K562 (cell line): ENCODE measurements around the gene SPATA21. TPM values are rescaled to one million over a fixed set of nuclear protein-coding genes. Genes with fewer than 3 reads are reported as not detected.

Source experiments
- CBFA2T3 ChIP-seq: fragments of 450-650 bp; IDR thresholded peaks from 2 replicates; pipeline ENCODE4 v1.6.1; 2017
- COPS2 ChIP-seq: fragments of 450-650 bp; conservative IDR thresholded peaks from 2 replicates; pipeline ENCODE4 v1.6.1; 2016; ENCODE audit warnings: mild to moderate bottlenecking, moderate library complexity
- CTCFL ChIP-seq: IDR thresholded peaks from 2 replicates; pipeline ENCODE4 v1.6.1; 2011; ENCODE audit warnings: borderline replicate concordance, low read depth, mild to moderate bottlenecking, moderate library complexity, low read length; ENCODE audit not compliant: insufficient read depth, poor library complexity, severe bottlenecking
- EHMT2 ChIP-seq: fragments of 450-650 bp; IDR thresholded peaks from 2 replicates; pipeline ENCODE4 v1.6.1; 2018; ENCODE audit warnings: antibody characterized with exemption
- EP400 ChIP-seq: fragments of 450-650 bp; IDR thresholded peaks from 2 replicates; pipeline ENCODE4 v1.6.1; 2017; ENCODE audit warnings: antibody characterized with exemption, mild to moderate bottlenecking, moderate library complexity
- ETV6 ChIP-seq, 3 experiments: fragments of 150-350 bp in 1 of 3; sonication (generic) in 1 of 3; formaldehyde crosslinking in 1 of 3; IDR thresholded peaks; 2 replicates each; pipeline versions ENCODE4 v1.6.1 to v1.8.0; 2014 to 2022; ENCODE audit warnings: borderline replicate concordance in 2 of 3, low read depth in 2 of 3, antibody characterized with exemption in 1 of 3, low read length in 1 of 3, mild to moderate bottlenecking in 1 of 3, missing genetic modification reagents in 1 of 3
- FOXA1 ChIP-seq: fragments of 450-650 bp; IDR thresholded peaks from 2 replicates; pipeline ENCODE4 v1.6.1; 2016; ENCODE audit warnings: mild to moderate bottlenecking, borderline replicate concordance
- GATAD2A ChIP-seq: fragments of 450-650 bp; IDR thresholded peaks from 2 replicates; pipeline ENCODE4 v1.6.1; 2017
- HDGF ChIP-seq: fragments of 450-650 bp; IDR thresholded peaks from 2 replicates; pipeline ENCODE4 v1.6.1; 2016
- IRF9 ChIP-seq: fragments of 450-650 bp; IDR thresholded peaks from 2 replicates; pipeline ENCODE4 v1.6.1; 2016; ENCODE audit warnings: missing biosample characterization, missing genetic modification characterization
- JUN ChIP-seq, 2 experiments: sonication (generic) in 1 of 2; formaldehyde crosslinking in 1 of 2; IDR thresholded peaks; 2 replicates each; pipeline versions ENCODE4 v1.6.1 to v1.8.0; 2012 to 2022; ENCODE audit warnings: borderline replicate concordance in 2 of 2, mild to moderate bottlenecking in 2 of 2, improper control_type of control experiment in 1 of 2, low read depth in 1 of 2, low read length in 1 of 2, missing genetic modification reagents in 1 of 2
- MBD1 ChIP-seq: fragments of 250-450 bp; sonication (Bioruptor Pico); IDR thresholded peaks from 2 replicates; pipeline ENCODE4 v1.8.0; 2022; ENCODE audit warnings: inconsistent platforms
- NR2F6 ChIP-seq: fragments of 450-650 bp; formaldehyde crosslinking; IDR thresholded peaks from 2 replicates; pipeline ENCODE4 v1.4.0; 2020; ENCODE audit warnings: mild to moderate bottlenecking
- RFX5 ChIP-seq: IDR thresholded peaks from 2 replicates; pipeline ENCODE4 v1.6.1; 2011; ENCODE audit warnings: low read depth, mild to moderate bottlenecking, improper control_type of control experiment, low read length
- SIN3B ChIP-seq: fragments of 450-650 bp; IDR thresholded peaks from 2 replicates; pipeline ENCODE4 v1.6.1; 2017; ENCODE audit warnings: low read depth, mild to moderate bottlenecking, moderate library complexity
- SRSF1 ChIP-seq: fragments of 200-400 bp; formaldehyde crosslinking; IDR thresholded peaks from 2 replicates; pipeline ENCODE4 v1.6.1; 2017; ENCODE audit warnings: mild to moderate bottlenecking, low read depth, low read length, moderate library complexity
- TAF9B ChIP-seq: fragments of 450-650 bp; IDR thresholded peaks from 2 replicates; pipeline ENCODE4 v1.6.1; 2018; ENCODE audit warnings: mild to moderate bottlenecking; ENCODE audit not compliant: partially characterized antibody
- THRAP3 ChIP-seq: fragments of 450-650 bp; IDR thresholded peaks from 2 replicates; pipeline ENCODE4 v1.6.1; 2016; ENCODE audit warnings: mild to moderate bottlenecking, inconsistent platforms, borderline replicate concordance
- ZC3H11A ChIP-seq: IDR thresholded peaks from 2 replicates; pipeline ENCODE4 v1.6.1; 2012; ENCODE audit warnings: low read depth, low read length, improper control_type of control experiment
- ZEB2 ChIP-seq: fragments of 450-650 bp; IDR thresholded peaks from 2 replicates; pipeline ENCODE4 v1.6.1; 2016
- ZFPM2 ChIP-seq: fragments of 250-450 bp; sonication (Bioruptor Pico); IDR thresholded peaks from 2 replicates; pipeline ENCODE4 v1.5.1; 2022; ENCODE audit warnings: mild to moderate bottlenecking
- ZNF165 ChIP-seq: fragments of 250-450 bp; sonication (Bioruptor Pico); IDR thresholded peaks from 2 replicates; pipeline ENCODE4 v1.4.0; 2020; ENCODE audit warnings: borderline replicate concordance
- ZNF311 ChIP-seq: fragments of 250-450 bp; sonication (Bioruptor Pico); IDR thresholded peaks from 2 replicates; pipeline ENCODE4 v1.4.0; 2020; ENCODE audit warnings: mild to moderate bottlenecking, moderate library complexity
- ZNF354B ChIP-seq: fragments of 250-450 bp; sonication (Bioruptor Pico); IDR thresholded peaks from 2 replicates; pipeline ENCODE4 v1.4.0; 2020
- ZNF445 ChIP-seq: fragments of 250-450 bp; sonication (Bioruptor Pico); IDR thresholded peaks from 2 replicates; pipeline ENCODE4 v1.4.0; 2020; ENCODE audit warnings: low read depth, mild to moderate bottlenecking, moderate library complexity
- ZNF696 ChIP-seq: fragments of 250-450 bp; sonication (Bioruptor Pico); conservative IDR thresholded peaks from 2 replicates; pipeline ENCODE4 v1.4.0; 2020; ENCODE audit warnings: mild to moderate bottlenecking, moderate library complexity
- ZNF830 ChIP-seq: fragments of 250-450 bp; sonication (Bioruptor Pico); IDR thresholded peaks from 2 replicates; pipeline ENCODE4 v1.5.0; 2021; ENCODE audit warnings: mild to moderate bottlenecking
- polyA plus RNA-seq, 8 experiments: library from polyadenylated mRNA; depleted of rRNA in 4 of 8; stranded (reverse) in 5 of 8; unstranded in 3 of 8; fragments of >200 nt; fragmentation: Nextera tagmentation in 2 of 8; fragmentation: Illumina TruSeq in 1 of 8; extraction: Ambion mirVana in 2 of 8; extraction: Trizol in 1 of 8; gene quantifications; 2 replicates each; pipeline versions ENCODE4 v1.2.1 to v1.2.3, GENCODE V29; 2011 to 2014; ENCODE audit warnings: inconsistent platforms in 1 of 8, missing spikeins in 1 of 8
- total RNA-seq, 7 experiments: library from RNA; depleted of rRNA in 6 of 7; stranded (reverse); fragments of >200 nt in 6 of 7; fragmentation: Illumina TruSeq in 2 of 7; extraction: Trizol in 2 of 7; gene quantifications; 2 replicates each; pipeline versions ENCODE4 v1.2.1 to v1.2.3, GENCODE V29; 2011 to 2021; ENCODE audit warnings: low replicate concordance in 1 of 7

The SPATA21 gene
- total and polyA plus RNA-seq, 9 of the 15 experiments (the other 6 are each of a cell fraction or from before 2014, with no cell fraction given) = 0.10 to 0.36 (median 0.13) TPM; not detected in 3

GRCh38 chr1:16366722-16367257, 70.4 kb downstream of the SPATA21 start, which contains the start of gene SZRD1 (continued):
- TF ChIP-seq ZNF354B (CRISPR knock-in tag) (no peak), ZNF445 (CRISPR knock-in tag) (no peak), THRAP3 (no peak), ZEB2 (no peak), ZNF696 (CRISPR knock-in tag) (no peak), ETV6 (IDR thresholded peaks at IDR 0.05; ENCODE audit: borderline replicate concordance in 1 of 2, low read depth in 2 of 2, low read length in 1 of 2) (no peak), ETV6 (CRISPR knock-in tag; IDR thresholded peaks at IDR 0.05; ENCODE audit: borderline replicate concordance) (no peak), ZNF311 (CRISPR knock-in tag) (peak; percentile 50; the same call in 1 of the 2 replicates), SRSF1 (no peak), ZNF165 (CRISPR knock-in tag) (no peak), GATAD2A (no peak), MBD1 (CRISPR knock-in tag) (no peak), TAF9B (no peak), SIN3B (no peak), IRF9 (tag) (no peak), FOXA1 (no peak), CBFA2T3 (no peak), ZC3H11A (0 out of 2 replicates have a peak, but pooled peaks have one; percentile 36), CTCFL (no peak), COPS2 (no peak), ZNF830 (CRISPR knock-in tag) (no peak), RFX5 (no peak), EP400 (no peak; the same call in 1 of the 2 replicates), HDGF (no peak), JUN (IDR thresholded peaks at IDR 0.05; ENCODE audit: borderline replicate concordance, low read depth, low read length) (peak; percentile 65), JUN (CRISPR knock-in tag; IDR thresholded peaks at IDR 0.05; ENCODE audit: borderline replicate concordance) (no peak), ZFPM2 (no peak), EHMT2 (no peak), NR2F6 (no peak)
